ENCODE data around the gene MRPL9.
A peak's percentile ranks its signal among the peaks of the same experiment; 100 is the strongest.

MRPL9 gene

GRCh38 chr1:151762941-151763921, at the start of gene MRPL9:
Gene MRPL9 (minus strand): TSS chr1:151763496. CDS start chr1:151763479, 17 bp downstream.
- DNase-seq: peak; percentile 93

GRCh38 chr1:151811181-151811580, 47.9 kb upstream of the MRPL9 start:
- no peak for DNase-seq

GRCh38 chr1:151809985-151810556, 46.8 kb upstream of the MRPL9 start:
- no peak for DNase-seq

- DNase-seq: no peak
Measured at GRCh38 chr1:151809290-151809984, 46.1 kb upstream of the MRPL9 start.

- DNase-seq: no peak
Measured at GRCh38 chr1:151807766-151808165, 44.5 kb upstream of the MRPL9 start.

GRCh38 chr1:151807131-151807530, 43.8 kb upstream of the MRPL9 start:
- DNase-seq: no peak

GRCh38 chr1:151806170-151806569, 42.9 kb upstream of the MRPL9 start:
- no peak for DNase-seq

- DNase-seq: no peak
Measured at GRCh38 chr1:151805066-151805820, 41.9 kb upstream of the MRPL9 start, which contains the start of gene LINGO4. Gene LINGO4 (minus strand): TSS chr1:151805419. CDS start chr1:151802704, 2,715 bp downstream.

- DNase-seq: no peak
Measured at GRCh38 chr1:151803915-151804314, 40.6 kb upstream of the MRPL9 start.

- no peak for DNase-seq
Measured at GRCh38 chr1:151803164-151803563, 39.9 kb upstream of the MRPL9 start.

GRCh38 chr1:151802372-151802771, 39.1 kb upstream of the MRPL9 start:
- DNase-seq: no peak

- DNase-seq: no peak
Measured at GRCh38 chr1:151801846-151802245, 38.5 kb upstream of the MRPL9 start.

GRCh38 chr1:151801310-151801820, 38.1 kb upstream of the MRPL9 start:
- no peak for DNase-seq

- DNase-seq: no peak
Measured at GRCh38 chr1:151800830-151801229, 37.5 kb upstream of the MRPL9 start.

GRCh38 chr1:151799179-151800022, 36.1 kb upstream of the MRPL9 start:
- no peak for DNase-seq

- DNase-seq: no peak
Measured at GRCh38 chr1:151798571-151798970, 35.3 kb upstream of the MRPL9 start.

- DNase-seq: no peak
Measured at GRCh38 chr1:151790940-151791651, 27.8 kb upstream of the MRPL9 start.

- peak; percentile 100 for DNase-seq
Measured at GRCh38 chr1:151790071-151790939, 27.0 kb upstream of the MRPL9 start, which contains the start of gene TDRKH. Gene TDRKH (minus strand): TSS chr1:151790500. CDS start chr1:151783022, 7,478 bp downstream.

- DNase-seq: no peak
Measured at GRCh38 chr1:151787689-151788088, 24.4 kb upstream of the MRPL9 start.

- DNase-seq: no peak
Measured at GRCh38 chr1:151783796-151784195, 20.5 kb upstream of the MRPL9 start.
